ENCODE measurements around the gene CDH13. TPM values are rescaled to one million over a fixed set of nuclear protein-coding genes. Genes with fewer than 3 reads are reported as not detected.

CDH13 gene
- total and polyA plus RNA-seq, 12 donors, result 0.86 to 30.6 (median 2.4) TPM

- no peaks in the 10 kb centered on the region for H3K4me1 ChIP-seq (replicated peaks in 1 of 2)
- no peak overlapping the region for H3K27ac ChIP-seq
- H3K9me3 ChIP-seq (replicated peaks in 1 of 3), result no peaks in the 10 kb centered on the region
- TF ChIP-seq CTCF (IDR thresholded peaks at IDR 0.05) (no peak), POLR2A (IDR thresholded peaks at IDR 0.05) (no peak)
- 69 to 78% (median 76%) methylated on average over 8 of the region's 8 CpGs for whole genome bisulfite sequencing, 4 donors
- H3K36me3 ChIP-seq (replicated peaks in 1 of 2), result no peaks in the 10 kb centered on the region
- H3K27me3 ChIP-seq, result peaks cover 34% of the 10 kb centered on the region
- no peak for DNase-seq
- intact Hi-C loops (cut with DNase I), result no loop called here
- no peak overlapping the region for H3K4me3 ChIP-seq
These were observed 1.5 kb upstream of the CDH13 start for GRCh38 chr16:82625066-82625968.

- no peaks in the 10 kb centered on the region for H3K36me3 ChIP-seq (replicated peaks in 1 of 2)
- TF ChIP-seq POLR2A (IDR thresholded peaks at IDR 0.05), result no peak
- TF ChIP-seq CTCF (IDR thresholded peaks at IDR 0.05), result no peak
- peaks cover 34% of the 10 kb centered on the region for H3K27me3 ChIP-seq
- H3K4me1 ChIP-seq (replicated peaks in 1 of 2), result no peaks in the 10 kb centered on the region
- intact Hi-C loops (cut with DNase I), result no loop called here
- no peak overlapping the region for H3K27ac ChIP-seq
- H3K9me3 ChIP-seq (replicated peaks in 1 of 3), result no peaks in the 10 kb centered on the region
- DNase-seq, result no peak
- peak overlapping the region in 1 of 4 donors; percentile 46 for H3K4me3 ChIP-seq
- 20 to 40% (median 29%) methylated on average over 5 to 13 of the region's 13 CpGs for WGBS, 4 donors
These were observed 1.3 kb downstream of the CDH13 start for GRCh38 chr16:82628088-82628423.

GRCh38 chr16:82628711-82629110 lies 1.9 kb downstream of the CDH13 start:
- no peaks in the 10 kb centered on the region for H3K4me1 ChIP-seq (replicated peaks in 1 of 2)
- intact Hi-C loops (cut with DNase I), result no loop called here
- no peak overlapping the region for H3K27ac ChIP-seq

More at GRCh38 chr16:82628711-82629110, 1.9 kb downstream of the CDH13 start:
- no peak for TF ChIP-seq CTCF (IDR thresholded peaks at IDR 0.05)
- no peak for TF ChIP-seq POLR2A (IDR thresholded peaks at IDR 0.05)
- H3K27me3 ChIP-seq, result peaks cover 31% of the 10 kb centered on the region
- 48 to 66% (median 59%) methylated on average over 3 of the region's 3 CpGs for WGBS, 4 donors
- H3K4me3 ChIP-seq, result no peak overlapping the region
- H3K36me3 ChIP-seq (replicated peaks in 1 of 2), result no peaks in the 10 kb centered on the region
- H3K9me3 ChIP-seq (replicated peaks in 1 of 3), result no peaks in the 10 kb centered on the region
- DNase-seq, result no peak

All from adrenal gland (tissue), 12 donors.